GM12878 (cell line): ENCODE results near the gene TNFRSF9. TPM values are rescaled to one million over a fixed set of nuclear protein-coding genes. Genes with fewer than 3 reads are reported as not detected.

Source experiments
- ATAC-seq: fragments of 200-7000 bp; cut with Tn5 transposase; 3 replicates; pipeline ENCODE4 v1.9.1; 2020; ENCODE audit warnings: mild to moderate bottlenecking, moderate library complexity
- BruUV-seq: library from RNA; stranded (reverse); fragments of 400-500 nt; replicated peaks from 2 replicates; lab custom pipeline; 2021; lab: Mats Ljungman, UMichigan
- CTCF ChIA-PET: fragments of 300-600 bp; sonication (Branson Sonifier 250); formaldehyde crosslinking; extraction: SDS; loops from one replicate; lab custom pipeline; 2021; ENCODE audit warnings: inconsistent platforms; lab: Yijun Ruan, JAX
- POLR2A ChIA-PET: fragments of 350-600 bp; formaldehyde crosslinking; extraction: SDS; loops from one replicate; lab custom pipeline; 2021; ENCODE audit warnings: inconsistent platforms; lab: Charles Lee
- RAD21 ChIA-PET: fragments of 300-600 bp; sonication (Branson Sonifier 250); formaldehyde crosslinking; loops from one replicate; lab custom pipeline; 2023; ENCODE audit warnings: antibody characterized with exemption; ENCODE audit not compliant: unreplicated experiment; lab: Charles Lee
- SMC1A ChIA-PET: fragments of 300-600 bp; sonication (Branson Sonifier 250); formaldehyde crosslinking; loops from one replicate; lab custom pipeline; 2023; ENCODE audit not compliant: unreplicated experiment, uncharacterized antibody; lab: Charles Lee
- DNase-seq: peaks from one replicate; pipeline ENCODE4 v3.0.0-alpha.2; 2011; ENCODE audit warnings: low read depth, low spot score
- FAIRE-seq: peaks from 3 replicates; lab custom pipeline; 2011; peaks lifted over from hg19 to GRCh38; lab: Jason Lieb, UNC
- H2AFZ ChIP-seq: 2 replicates; pipeline ENCODE4 v1.6.0; 2011; ENCODE audit warnings: low read depth, low read length, control low read depth; ENCODE audit not compliant: control insufficient read depth
- H3K27ac ChIP-seq: 2 replicates; pipeline ENCODE4 v1.5.1; 2011; ENCODE audit warnings: control low read depth; ENCODE audit not compliant: control insufficient read depth, insufficient read depth
- H3K27me3 ChIP-seq, 2 experiments: replicated peaks in 1 of 2; 2 replicates each; pipeline versions ENCODE4 v1.6.0 to v1.6.1; 2011; ENCODE audit warnings: low read length in 1 of 2; ENCODE audit not compliant: control insufficient read depth in 2 of 2, insufficient read depth in 2 of 2
- H3K36me3 ChIP-seq, 2 experiments: 2 replicates each; pipeline ENCODE4 v1.5.1; 2011; ENCODE audit warnings: low read length in 1 of 2; ENCODE audit not compliant: control insufficient read depth in 2 of 2, insufficient read depth in 2 of 2
- H3K4me1 ChIP-seq: 2 replicates; pipeline ENCODE4 v1.6.1; 2011; ENCODE audit warnings: mild to moderate bottlenecking, low read length, moderate library complexity, mixed read lengths; ENCODE audit not compliant: control insufficient read depth, insufficient read depth
- H3K4me2 ChIP-seq: 2 replicates; pipeline ENCODE4 v1.6.0; 2011; ENCODE audit warnings: control low read depth; ENCODE audit not compliant: control insufficient read depth, insufficient read depth
- H3K4me3 ChIP-seq: fragments of 200-600 bp; sonication (generic); 2 replicates; pipeline ENCODE4 v1.5.1; 2016
- H3K79me2 ChIP-seq: 2 replicates; pipeline ENCODE4 v1.6.0; 2011; ENCODE audit warnings: low read length; ENCODE audit not compliant: control insufficient read depth, insufficient read depth
- H3K9ac ChIP-seq: 2 replicates; pipeline ENCODE4 v1.8.0; 2011; ENCODE audit warnings: low read length, control low read depth, mixed read lengths; ENCODE audit not compliant: control insufficient read depth, insufficient read depth
- H3K9me3 ChIP-seq: replicated peaks from 3 replicates; pipeline ENCODE4 v1.5.1; 2011; ENCODE audit warnings: mild to moderate bottlenecking, low read length; ENCODE audit not compliant: control insufficient read depth, insufficient read depth
- H4K20me1 ChIP-seq: 2 replicates; pipeline ENCODE4 v1.6.0; 2011; ENCODE audit not compliant: control insufficient read depth, insufficient read depth
- ASH2L ChIP-seq: fragments of 300-600, 200-600 bp; sonication (generic); IDR thresholded peaks from 2 replicates; pipeline ENCODE4 v1.6.1; 2017; ENCODE audit warnings: low read depth, mild to moderate bottlenecking, borderline replicate concordance
- CHD2 ChIP-seq: IDR thresholded peaks from 2 replicates; pipeline ENCODE4 v1.6.1; 2011; ENCODE audit warnings: low read depth, low read length, improper control_type of control experiment, borderline replicate concordance
- CREB1 ChIP-seq: IDR thresholded peaks from 2 replicates; pipeline ENCODE4 v1.6.1; 2012; ENCODE audit warnings: low read depth, mild to moderate bottlenecking, inconsistent platforms
- E2F8 ChIP-seq: fragments of 450-650 bp; IDR thresholded peaks from 2 replicates; pipeline ENCODE4 v1.6.1; 2018; ENCODE audit warnings: mild to moderate bottlenecking, low read depth, moderate library complexity; ENCODE audit not compliant: partially characterized antibody
- ESRRA ChIP-seq: IDR thresholded peaks from 2 replicates; pipeline ENCODE4 v1.6.1; 2012; ENCODE audit warnings: mild to moderate bottlenecking, low read length, improper control_type of control experiment
- FOXM1 ChIP-seq: IDR thresholded peaks from 2 replicates; pipeline ENCODE4 v1.6.1; 2012; ENCODE audit warnings: low read depth, mild to moderate bottlenecking, inconsistent platforms, low read length, moderate library complexity
- HDAC2 ChIP-seq: fragments of 200-600 bp; sonication (generic); IDR thresholded peaks from 2 replicates; pipeline ENCODE4 v1.6.1; 2017
- HDGF ChIP-seq: fragments of 450-650 bp; IDR thresholded peaks from 2 replicates; pipeline ENCODE4 v1.6.1; 2016; ENCODE audit warnings: antibody characterized with exemption
- IKZF1 ChIP-seq: fragments of 450-650 bp; conservative IDR thresholded peaks from 2 replicates; pipeline ENCODE4 v1.6.1; 2017; ENCODE audit warnings: antibody characterized with exemption, mild to moderate bottlenecking
- LARP7 ChIP-seq: fragments of 450-650 bp; IDR thresholded peaks from 2 replicates; pipeline ENCODE4 v1.6.1; 2017; ENCODE audit warnings: mild to moderate bottlenecking
- NFXL1 ChIP-seq: fragments of 450-650 bp; IDR thresholded peaks from 2 replicates; pipeline ENCODE4 v1.6.1; 2017; ENCODE audit warnings: antibody characterized with exemption, mild to moderate bottlenecking, borderline replicate concordance
- NR2C1 ChIP-seq: fragments of 450-650 bp; IDR thresholded peaks from 2 replicates; pipeline ENCODE4 v1.6.1; 2017; ENCODE audit warnings: antibody characterized with exemption, mild to moderate bottlenecking, moderate library complexity
- SREBF1 ChIP-seq: IDR thresholded peaks from 2 replicates; pipeline ENCODE4 v1.6.1; 2012; ENCODE audit warnings: mild to moderate bottlenecking, low read length
- STAT1 ChIP-seq: fragments of 450-650 bp; conservative IDR thresholded peaks from 2 replicates; pipeline ENCODE4 v1.6.1; 2014; ENCODE audit warnings: antibody characterized with exemption, mild to moderate bottlenecking
- TCF3 ChIP-seq: IDR thresholded peaks from 2 replicates; pipeline ENCODE4 v1.6.1; 2012; ENCODE audit warnings: low read depth, mild to moderate bottlenecking, low read length, borderline replicate concordance; ENCODE audit not compliant: insufficient read depth
- USF2 ChIP-seq: IDR thresholded peaks from 2 replicates; pipeline ENCODE4 v1.6.1; 2011; ENCODE audit warnings: low read depth, low read length, improper control_type of control experiment, borderline replicate concordance
- YY1 ChIP-seq: IDR thresholded peaks from 2 replicates; pipeline ENCODE4 v1.6.1; 2011; ENCODE audit warnings: low read depth, mild to moderate bottlenecking, low read length
- ZBTB11 ChIP-seq: fragments of 450-650 bp; formaldehyde crosslinking; IDR thresholded peaks from 2 replicates; pipeline ENCODE4 v1.5.0; 2022; ENCODE audit warnings: mild to moderate bottlenecking, missing genetic modification characterization
- WGBS: methylation state at CpG from one replicate; pipeline ENCODE4 v1.1.6; 2016; ENCODE audit warnings: low lambda C conversion rate; ENCODE audit not compliant: insufficient replicate concordance, insufficient coverage; ENCODE audit errors: missing lambda C conversion rate; 5-methylcytosine and 5-hydroxymethylcytosine counted together
- in situ Hi-C: fragments of 300-500 bp; cut with MboI; formaldehyde crosslinking; loops from 9 replicates; pipeline ENCODE4 v1.14.3; 2018; ENCODE audit warnings: mixed read lengths
- intact Hi-C: fragments of 100-400 bp; cut with micrococcal nuclease; formaldehyde crosslinking; loops from one replicate; pipeline ENCODE4 v1.14.2; 2022; ENCODE audit not compliant: unreplicated experiment
- polyA plus RNA-seq, 11 experiments: library from polyadenylated mRNA; depleted of rRNA in 4 of 11; unstranded in 6 of 11; stranded (reverse) in 5 of 11; fragments of >200 nt; fragmentation: Nextera tagmentation in 4 of 11; fragmentation: Illumina TruSeq in 1 of 11; extraction: Ambion mirVana in 4 of 11; extraction: Trizol in 1 of 11; gene quantifications; 1 replicate in 1 of 11; 2 replicates in 10 of 11; pipeline versions ENCODE4 v1.2.1 to v1.2.3, GENCODE V29; 2011 to 2016; ENCODE audit warnings: inconsistent platforms in 2 of 11, missing spikeins in 2 of 11, low read depth in 1 of 11
- total RNA-seq, 4 experiments: library from RNA; depleted of rRNA in 3 of 4; stranded (reverse); fragments of >200 nt in 3 of 4; fragmentation: Illumina TruSeq in 1 of 4; extraction: Trizol in 1 of 4; gene quantifications; 2 replicates each; pipeline versions ENCODE4 v1.2.1 to v1.2.3, GENCODE V29; 2013 to 2021

TNFRSF9 gene
- total and polyA plus RNA-seq, 10 of the 15 experiments (the other 5 are each of a cell fraction or from before 2014, with no cell fraction given) = 2.0 to 25.6 (median 5.8) TPM

- no peak overlapping the region for H3K4me3 ChIP-seq
- POLR2A ChIA-PET = no interaction called here
- no peak for TF ChIP-seq STAT1
- no peak for TF ChIP-seq NFXL1
- TF ChIP-seq IKZF1 = no peak
- TF ChIP-seq NR2C1 = no peak
- no peak for TF ChIP-seq E2F8
- TF ChIP-seq YY1 = no peak
- TF ChIP-seq CREB1 = no peak
- TF ChIP-seq HDAC2 = no peak
- TF ChIP-seq FOXM1 = no peak
- TF ChIP-seq ASH2L = no peak
- no peak for TF ChIP-seq ZBTB11 (CRISPR knock-in tag)
- TF ChIP-seq USF2 = no peak
- TF ChIP-seq LARP7 = no peak
- TF ChIP-seq ESRRA = no peak
- no peak for TF ChIP-seq HDGF
- no peak for TF ChIP-seq SREBF1
- no peak for TF ChIP-seq CHD2
- TF ChIP-seq TCF3 = no peak
- no TSS peak for BruUV-seq
- H3K4me2 ChIP-seq = no peak overlapping the region
- in situ Hi-C loops = no loop called here
- H3K9ac ChIP-seq = no peak overlapping the region
- DNase-seq (no peak), FAIRE-seq (no peak), ATAC-seq (no peak)
- RAD21 ChIA-PET = no interaction called here
- no peaks in the 10 kb centered on the region for H3K4me1 ChIP-seq
- no peak overlapping the region for H3K27ac ChIP-seq
- no peaks in the 10 kb centered on the region for H4K20me1 ChIP-seq
- SMC1A ChIA-PET = no interaction called here
- no peaks in the 10 kb centered on the region for H3K79me2 ChIP-seq
- no peaks in the 10 kb centered on the region for H3K9me3 ChIP-seq
- no peaks in the 10 kb centered on the region; a peak in 1 of 4 replicates for H3K27me3 ChIP-seq
- no peak overlapping the region for H2AFZ ChIP-seq
- no peaks in the 10 kb centered on the region for H3K36me3 ChIP-seq
- CTCF ChIA-PET = no interaction called here
- 15% methylated on average over 9 of the region's 9 CpGs for WGBS
- intact Hi-C loops = no loop called here
Measured at GRCh38 chr1:7891804-7892203, 48.8 kb downstream of the TNFRSF9 start.
